Coronary artery (tissue), 2 donors: ENCODE results near the gene MTERF1.

Source experiments
- DNase-seq: peaks from one replicate; pipeline ENCODE4 v3.0.0-alpha.2; 2017; ENCODE audit warnings: low spot score
- H3K27ac ChIP-seq, 2 donors: fragments of 200-600 bp; sonication (generic); one replicate each; pipeline ENCODE4 v1.5.1; 2016 to 2019
- H3K4me3 ChIP-seq: fragments of 200-600 bp; sonication (generic); 2 replicates; pipeline ENCODE4 v1.5.1; 2016; ENCODE audit warnings: mild to moderate bottlenecking, moderate library complexity
- TF ChIP-seq, protein P1 (sequence below): fragments of 200-600 bp; sonication (generic); IDR thresholded peaks from one replicate; pipeline ENCODE4 v1.5.1; 2019; ENCODE audit warnings: antibody characterized with exemption

MTERF1 gene

GRCh38 chr7:91846436-91846835 lies 34.1 kb downstream of the MTERF1 start:
- Histone ChIP-seq H3K4me3 (no peak overlapping the region), H3K27ac (no peak overlapping the region)
- TF ChIP-seq, protein P1, sequence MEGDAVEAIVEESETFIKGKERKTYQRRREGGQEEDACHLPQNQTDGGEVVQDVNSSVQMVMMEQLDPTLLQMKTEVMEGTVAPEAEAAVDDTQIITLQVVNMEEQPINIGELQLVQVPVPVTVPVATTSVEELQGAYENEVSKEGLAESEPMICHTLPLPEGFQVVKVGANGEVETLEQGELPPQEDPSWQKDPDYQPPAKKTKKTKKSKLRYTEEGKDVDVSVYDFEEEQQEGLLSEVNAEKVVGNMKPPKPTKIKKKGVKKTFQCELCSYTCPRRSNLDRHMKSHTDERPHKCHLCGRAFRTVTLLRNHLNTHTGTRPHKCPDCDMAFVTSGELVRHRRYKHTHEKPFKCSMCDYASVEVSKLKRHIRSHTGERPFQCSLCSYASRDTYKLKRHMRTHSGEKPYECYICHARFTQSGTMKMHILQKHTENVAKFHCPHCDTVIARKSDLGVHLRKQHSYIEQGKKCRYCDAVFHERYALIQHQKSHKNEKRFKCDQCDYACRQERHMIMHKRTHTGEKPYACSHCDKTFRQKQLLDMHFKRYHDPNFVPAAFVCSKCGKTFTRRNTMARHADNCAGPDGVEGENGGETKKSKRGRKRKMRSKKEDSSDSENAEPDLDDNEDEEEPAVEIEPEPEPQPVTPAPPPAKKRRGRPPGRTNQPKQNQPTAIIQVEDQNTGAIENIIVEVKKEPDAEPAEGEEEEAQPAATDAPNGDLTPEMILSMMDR = no peak
- DNase-seq = no peak

GRCh38 chr7:91843831-91844230 lies 36.7 kb downstream of the MTERF1 start:
- TF ChIP-seq, protein P1 = no peak
- no peak overlapping the region for H3K27ac ChIP-seq
- DNase-seq = no peak
- H3K4me3 ChIP-seq = no peak overlapping the region

GRCh38 chr7:91838439-91838838 lies 42.1 kb downstream of the MTERF1 start:
- TF ChIP-seq, protein P1 = no peak
- DNase-seq = no peak
- no peak overlapping the region for H3K4me3 ChIP-seq
- H3K27ac ChIP-seq = no peak overlapping the region

GRCh38 chr7:91837397-91838070 lies 43.0 kb downstream of the MTERF1 start:
- TF ChIP-seq, protein P1 = no peak
- DNase-seq = no peak
- H3K27ac ChIP-seq = no peak overlapping the region

GRCh38 chr7:91835826-91836368 lies 44.6 kb downstream of the MTERF1 start:
- TF ChIP-seq, protein P1 = no peak
- no peak overlapping the region for H3K27ac ChIP-seq

More at GRCh38 chr7:91837397-91838070, 43.0 kb downstream of the MTERF1 start:
- no peak overlapping the region for H3K4me3 ChIP-seq

DNA sequence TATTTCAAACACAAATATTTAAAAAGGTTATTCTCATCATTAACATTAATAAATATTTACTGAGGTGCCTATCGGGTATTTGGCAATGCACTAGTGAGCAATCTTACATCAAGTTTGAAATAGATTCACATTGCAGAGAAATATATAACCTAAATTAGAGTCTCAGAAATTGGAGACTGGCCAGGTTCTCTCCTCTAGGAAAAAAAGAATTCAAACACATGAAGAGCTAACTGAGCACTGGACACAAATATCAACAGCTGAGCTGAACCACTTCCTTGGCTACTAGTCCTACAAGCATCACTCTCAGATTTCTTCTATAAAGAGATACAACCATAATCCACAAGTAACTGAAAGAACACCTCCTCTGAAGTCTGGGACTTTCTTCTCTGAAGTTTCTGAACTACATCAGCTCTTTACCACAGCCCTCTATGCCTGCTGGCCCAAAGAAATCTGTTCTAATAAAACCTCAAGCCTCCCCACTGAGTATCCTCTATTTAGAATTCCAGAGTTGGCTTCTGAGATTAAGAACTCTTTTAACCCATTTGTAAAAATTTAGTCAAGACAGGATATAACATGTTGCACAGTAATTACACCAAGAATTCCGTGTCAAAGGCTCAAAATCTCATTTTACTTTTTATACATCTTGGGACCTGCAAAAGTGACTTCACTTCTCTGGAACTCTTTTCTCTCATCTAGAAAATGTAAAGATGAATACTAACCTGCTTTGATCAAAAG lies 45.2 kb downstream of the MTERF1 start:
- Histone ChIP-seq H3K27ac (no peak overlapping the region), H3K4me3 (no peak overlapping the region)
- TF ChIP-seq, protein P1 = no peak
- no peak for DNase-seq

More at GRCh38 chr7:91835826-91836368, 44.6 kb downstream of the MTERF1 start:
- no peak overlapping the region for H3K4me3 ChIP-seq
- no peak for DNase-seq
